HepG2 (cell line): ENCODE data around the gene SYCE3. TPM values are rescaled to one million over a fixed set of nuclear protein-coding genes. Genes with fewer than 3 reads are reported as not detected.

Experiments
- HOXA5 ChIP-seq: sonication (generic); formaldehyde crosslinking; IDR thresholded peaks from 2 replicates; pipeline ENCODE4 v1.4.0; 2020; ENCODE audit warnings: missing genetic modification reagents
- KDM2A ChIP-seq: sonication (generic); formaldehyde crosslinking; IDR thresholded peaks from 2 replicates; pipeline ENCODE4 v1.4.0; 2020; ENCODE audit warnings: low read depth, missing genetic modification reagents, borderline replicate concordance
- KDM3A ChIP-seq: IDR thresholded peaks from 2 replicates; pipeline ENCODE4 v1.6.1; 2018; ENCODE audit warnings: low read depth, missing compliant biosample characterization
- NFAT5 ChIP-seq: sonication (generic); formaldehyde crosslinking; IDR thresholded peaks from 2 replicates; pipeline ENCODE4 v1.4.0; 2020; ENCODE audit warnings: missing genetic modification reagents
- ZBTB34 ChIP-seq: sonication (generic); formaldehyde crosslinking; IDR thresholded peaks from 2 replicates; pipeline ENCODE4 v1.8.0; 2022; ENCODE audit warnings: mild to moderate bottlenecking, missing genetic modification reagents
- ZFP36L1 ChIP-seq: sonication (generic); formaldehyde crosslinking; IDR thresholded peaks from 2 replicates; pipeline ENCODE4 v1.8.0; 2022; ENCODE audit warnings: mild to moderate bottlenecking, missing genetic modification reagents, moderate library complexity
- ZFP37 ChIP-seq: sonication (generic); formaldehyde crosslinking; IDR thresholded peaks from 2 replicates; pipeline ENCODE4 v1.4.0; 2020; ENCODE audit warnings: missing genetic modification reagents, borderline replicate concordance
- ZFP41 ChIP-seq: sonication (generic); formaldehyde crosslinking; IDR thresholded peaks from 2 replicates; pipeline ENCODE4 v1.4.0; 2020; ENCODE audit warnings: mild to moderate bottlenecking, missing genetic modification reagents, borderline replicate concordance
- ZFP91 ChIP-seq: sonication (generic); formaldehyde crosslinking; IDR thresholded peaks from 2 replicates; pipeline ENCODE4 v1.9.0; 2022; ENCODE audit warnings: missing genetic modification reagents, mild to moderate bottlenecking, borderline replicate concordance
- ZNF205 ChIP-seq: IDR thresholded peaks from 2 replicates; pipeline ENCODE4 v1.6.1; 2018; ENCODE audit warnings: missing biosample characterization, missing genetic modification reagents
- ZNF230 ChIP-seq: sonication (generic); formaldehyde crosslinking; IDR thresholded peaks from 2 replicates; pipeline ENCODE4 v1.4.0; 2020; ENCODE audit warnings: mild to moderate bottlenecking, missing genetic modification reagents
- ZNF414 ChIP-seq: sonication (generic); formaldehyde crosslinking; IDR thresholded peaks from 2 replicates; pipeline ENCODE4 v1.5.0; 2020; ENCODE audit warnings: missing genetic modification reagents
- ZNF451 ChIP-seq: sonication (generic); formaldehyde crosslinking; IDR thresholded peaks from 2 replicates; pipeline ENCODE4 v1.5.0; 2020; ENCODE audit warnings: mild to moderate bottlenecking, missing genetic modification reagents
- ZSCAN31 ChIP-seq: sonication (generic); formaldehyde crosslinking; IDR thresholded peaks from 2 replicates; pipeline ENCODE4 v1.5.0; 2020; ENCODE audit warnings: low read depth, mild to moderate bottlenecking, missing genetic modification reagents
- polyA plus RNA-seq, 8 experiments: library from polyadenylated mRNA; depleted of rRNA in 3 of 8; stranded (reverse) in 7 of 8; unstranded in 1 of 8; fragments of >200 nt; fragmentation: Illumina TruSeq in 4 of 8; extraction: Trizol in 4 of 8; gene quantifications; 2 replicates each; pipeline versions ENCODE4 v1.2.1 to v1.2.3, GENCODE V29; 2011 to 2016; ENCODE audit warnings: low read depth in 4 of 8, missing spikeins in 1 of 8, mixed read lengths in 1 of 8; ENCODE audit not compliant: insufficient read depth in 1 of 8
- total RNA-seq, 5 experiments: library from RNA; depleted of rRNA; stranded (reverse); fragments of >200 nt; fragmentation: Illumina TruSeq; extraction: Trizol; gene quantifications; 2 replicates each; pipeline ENCODE4 v1.2.3, GENCODE V29; 2016; ENCODE audit warnings: low read depth in 1 of 5

Gene SYCE3
- total and polyA plus RNA-seq, 2 of the 13 experiments (the other 11 are each of a cell fraction or from before 2014, with no cell fraction given): not detected

DNA sequence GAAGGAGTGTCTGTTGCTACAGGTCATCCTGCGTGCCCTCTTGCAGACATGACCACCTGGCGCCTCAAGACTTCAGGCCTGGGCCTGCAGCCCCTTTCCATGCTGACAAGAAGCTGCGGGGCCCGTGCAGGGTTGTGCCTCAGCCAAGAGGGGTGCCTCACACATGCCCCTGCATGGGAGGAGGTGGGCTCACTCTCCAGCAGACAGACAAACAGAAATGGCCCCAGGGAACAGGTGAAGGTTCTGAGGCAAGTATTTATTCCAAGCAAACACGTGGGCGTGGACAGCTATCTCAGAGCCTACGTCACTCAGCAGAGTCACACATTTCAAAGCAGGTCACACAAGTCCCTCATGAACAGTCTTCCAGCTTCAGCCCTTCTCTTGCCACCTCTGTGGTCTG lies 5.9 kb upstream of the SYCE3 start (continued):
- TF ChIP-seq NFAT5 (CRISPR knock-in tag): no peak
- TF ChIP-seq ZNF205 (CRISPR knock-in tag): no peak
- no peak for TF ChIP-seq HOXA5
- no peak for TF ChIP-seq ZNF230 (CRISPR knock-in tag)
- no peak for TF ChIP-seq ZFP91 (CRISPR knock-in tag)
- TF ChIP-seq ZSCAN31 (CRISPR knock-in tag): no peak; the same call in 1 of the 2 replicates
- TF ChIP-seq ZNF451 (CRISPR knock-in tag): no peak
- TF ChIP-seq ZFP41 (CRISPR knock-in tag): no peak
- no peak for TF ChIP-seq ZFP36L1 (CRISPR knock-in tag)
- no peak for TF ChIP-seq ZBTB34 (CRISPR knock-in tag)
- TF ChIP-seq KDM2A (CRISPR knock-in tag): no peak
- TF ChIP-seq KDM3A: no peak
- no peak; the same call in 1 of the 2 replicates for TF ChIP-seq ZNF414 (CRISPR knock-in tag)
- TF ChIP-seq ZFP37: no peak
